HG03097 (cell line): ENCODE measurements around the gene IL2RG.

Experiments used
- ATAC-seq: cut with Tn5 transposase; IDR thresholded peaks from one replicate; pipeline ENCODE4 v1.9.1; 2021; ENCODE audit not compliant: unreplicated experiment, low FRiP score

Gene IL2RG

DNA sequence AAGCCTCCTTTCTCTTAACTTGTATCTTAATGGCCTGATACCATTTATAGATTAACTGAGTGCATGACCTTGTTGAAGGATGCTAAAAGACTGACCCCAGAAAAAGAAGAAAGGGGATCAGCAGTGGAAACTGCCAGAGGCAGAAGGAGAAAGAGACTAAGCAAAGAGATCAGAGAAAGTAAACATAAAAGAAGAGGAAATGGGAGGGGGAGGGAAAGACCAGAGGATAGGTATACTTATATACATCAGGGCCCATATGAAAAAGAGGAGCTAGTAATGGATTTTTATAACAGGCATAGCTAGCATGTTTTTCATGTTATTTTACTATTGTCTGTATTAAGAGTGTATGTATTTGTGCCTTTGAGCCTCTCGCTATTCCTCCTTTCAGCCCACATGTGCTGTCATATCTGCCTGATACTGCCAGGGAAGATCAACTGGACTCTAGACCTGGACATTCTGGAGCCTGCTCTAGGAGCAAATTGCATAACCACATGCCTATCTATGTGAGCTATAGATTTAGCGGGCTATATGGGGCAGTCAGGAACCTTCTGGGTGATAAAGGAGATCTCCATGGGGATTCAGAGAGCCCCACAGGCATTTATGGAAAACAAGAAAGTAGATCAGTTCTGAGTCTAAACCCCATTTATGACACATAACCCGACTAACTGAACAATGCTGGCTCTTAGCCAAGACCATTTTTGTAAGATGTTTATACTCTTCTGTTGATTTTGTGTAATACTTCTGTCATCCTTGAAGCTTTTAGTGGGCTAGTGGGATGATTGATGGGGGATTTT lies 29.9 kb downstream of the IL2RG start:
- ATAC-seq = no peak

- no peak for ATAC-seq
Observed at GRCh38 chrX:71070531-71070930, 40.8 kb downstream of the IL2RG start.

DNA sequence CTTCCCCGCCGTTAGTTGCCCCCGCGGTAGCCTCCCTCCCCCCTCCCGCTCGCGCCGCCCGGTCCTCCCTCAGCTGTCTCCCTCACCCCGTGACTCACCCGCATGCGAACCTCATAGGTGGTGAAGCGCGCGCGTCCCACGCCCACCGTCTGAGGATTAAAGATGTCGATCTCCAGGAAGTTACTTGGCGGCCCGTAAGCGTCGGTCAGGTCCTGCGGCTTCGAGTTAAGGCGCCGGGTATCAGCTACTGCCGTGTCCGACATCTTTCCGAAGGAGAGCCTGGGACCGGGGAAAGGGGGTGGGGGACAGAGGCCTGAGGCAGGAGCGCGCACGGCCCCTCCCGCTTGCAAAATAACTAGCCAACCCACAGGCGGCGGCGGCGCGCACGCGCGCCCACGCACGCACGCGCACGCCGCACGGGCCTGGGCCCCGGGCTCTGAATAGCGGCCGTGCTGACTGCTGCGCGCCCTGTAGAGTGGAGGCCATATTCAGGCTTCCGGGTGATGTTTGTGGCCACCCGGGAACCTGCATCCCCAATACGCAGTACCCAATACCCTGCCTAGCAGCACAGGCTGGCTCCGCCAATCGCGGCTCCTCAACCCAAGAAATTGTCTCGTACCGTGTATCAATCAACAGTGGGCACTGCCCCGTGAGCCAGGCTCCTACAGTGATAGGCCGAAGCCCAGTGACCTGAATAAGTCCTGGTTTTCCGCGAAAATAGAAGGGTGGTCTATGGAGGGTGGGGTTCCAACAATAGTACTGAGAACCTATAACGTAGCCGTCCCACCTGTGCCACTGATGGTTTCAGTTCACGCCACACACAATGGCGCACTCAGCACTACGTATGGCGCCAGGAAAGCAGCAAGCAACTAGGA lies 43.1 kb downstream of the IL2RG start, which contains the start of gene SNX12:
Gene SNX12 (minus strand): TSS at position 291 of the 875 bp plus-strand sequence. CDS start 28 bp downstream, at position 263.
- peak; percentile 90 for ATAC-seq

GRCh38 chrX:71067712-71068043 lies 43.7 kb downstream of the IL2RG start:
- peak; percentile 21 for ATAC-seq

- no peak for ATAC-seq
Observed at GRCh38 chrX:71067089-71067488, 44.3 kb downstream of the IL2RG start.

- no peak for ATAC-seq
Observed at GRCh38 chrX:71060127-71060526, 51.2 kb downstream of the IL2RG start.

GRCh38 chrX:71057848-71058530 lies 53.4 kb downstream of the IL2RG start:
- no peak for ATAC-seq
